HG02588 (cell line): ENCODE measurements around the gene ARHGAP9.

ENCODE experiments used
- ATAC-seq: cut with Tn5 transposase; IDR thresholded peaks from one replicate; pipeline ENCODE4 v1.9.1; 2021; ENCODE audit warnings: mild to moderate bottlenecking, moderate library complexity; ENCODE audit not compliant: unreplicated experiment

ARHGAP9 gene

DNA sequence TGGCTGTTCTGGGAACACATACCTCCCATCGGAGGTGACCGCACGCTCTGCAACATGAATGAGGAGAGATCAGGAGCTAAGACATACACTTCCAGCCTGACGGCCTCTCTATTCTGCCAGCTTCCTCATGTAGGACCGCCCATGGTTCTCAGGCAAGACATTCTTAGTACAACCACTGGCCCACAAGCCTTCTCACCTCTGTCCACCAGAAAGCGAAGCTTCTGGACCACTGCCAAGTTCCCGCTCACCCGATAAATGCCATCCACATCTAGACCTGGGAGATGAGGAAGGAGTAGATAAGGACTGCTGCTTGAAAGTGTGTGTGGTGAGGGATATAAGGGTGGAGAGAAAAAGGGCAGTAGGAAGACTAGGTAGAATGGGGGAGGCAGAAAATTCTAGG is 5.2 kb downstream of the ARHGAP9 start:
- ATAC-seq = no peak

DNA sequence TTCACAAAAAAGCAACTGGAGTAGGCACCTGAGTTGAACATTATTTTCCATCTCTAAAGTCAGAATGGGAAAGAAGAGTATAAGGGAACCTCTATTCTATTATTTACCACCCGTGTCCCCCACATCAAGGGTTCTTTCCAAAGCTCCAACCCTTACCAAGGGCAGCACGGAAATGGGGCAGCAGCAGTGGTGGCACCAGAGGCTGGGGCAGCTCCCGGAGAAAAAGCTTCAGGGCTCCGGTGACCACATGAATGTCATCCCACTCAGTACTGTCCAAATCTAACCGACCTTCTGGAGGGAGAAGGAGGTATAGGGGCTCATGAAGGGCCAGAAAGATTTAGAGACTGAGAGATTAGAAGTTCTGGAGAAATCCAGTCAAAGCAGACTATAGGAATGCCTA is 5.8 kb downstream of the ARHGAP9 start:
- no peak for ATAC-seq

DNA sequence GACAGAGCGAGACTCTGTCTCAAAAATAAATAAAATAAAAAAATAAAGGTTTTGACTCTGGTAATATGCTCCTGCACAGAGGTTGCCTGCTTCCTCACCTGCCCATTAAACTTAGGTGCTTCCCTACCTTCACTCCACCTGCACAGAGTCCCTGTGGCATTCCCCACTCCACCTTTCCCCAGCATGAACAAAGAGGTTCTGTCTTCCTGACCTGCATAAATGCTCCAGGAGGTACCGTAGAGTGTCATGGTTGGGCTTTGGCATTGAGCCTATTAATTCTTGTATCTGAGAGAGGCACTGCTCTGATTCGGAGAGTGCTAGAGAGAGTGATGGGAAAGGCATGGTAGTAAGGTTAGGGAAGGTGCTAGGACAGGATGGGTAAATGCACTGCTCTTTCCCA is 6.3 kb downstream of the ARHGAP9 start:
- no peak for ATAC-seq

DNA sequence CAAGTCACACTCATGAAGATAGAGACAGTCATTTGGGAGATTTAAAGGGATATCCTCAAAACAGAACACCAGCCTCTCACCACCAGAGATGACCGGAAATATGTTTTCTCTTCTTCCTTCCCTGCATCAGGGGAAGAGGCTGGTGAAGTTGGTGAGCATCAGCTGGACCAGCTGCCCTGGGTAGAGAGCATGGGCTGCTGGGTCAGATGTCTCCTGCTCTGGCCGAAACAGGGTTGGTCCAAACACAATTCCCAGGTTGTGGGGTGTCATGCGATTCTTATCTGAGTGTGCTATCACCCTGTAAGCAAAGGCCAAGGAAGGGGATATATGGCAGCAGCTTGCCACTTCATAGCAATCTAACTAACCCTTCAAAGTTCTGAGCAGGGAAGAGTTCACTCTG is 7.3 kb downstream of the ARHGAP9 start:
- ATAC-seq = no peak

DNA sequence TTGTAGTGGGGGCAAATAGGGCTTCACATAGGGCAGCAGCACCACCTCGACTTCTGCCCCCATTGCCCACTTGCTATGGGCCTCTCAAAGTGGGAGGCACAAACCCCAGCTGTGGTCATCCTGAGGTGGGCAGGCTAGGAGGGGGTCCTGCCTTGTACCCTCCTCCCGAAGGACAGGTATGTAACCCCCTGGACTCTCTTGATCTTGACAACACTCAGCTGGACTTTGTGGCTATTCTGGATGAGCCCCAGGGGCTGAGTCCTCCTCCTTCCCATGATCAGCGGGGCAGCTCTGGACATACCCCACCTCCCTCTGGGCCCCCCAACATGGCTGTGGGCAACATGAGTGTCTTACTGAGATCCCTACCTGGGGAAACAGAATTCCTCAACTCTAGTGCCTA is 8.0 kb downstream of the ARHGAP9 start:
- no peak for ATAC-seq

DNA sequence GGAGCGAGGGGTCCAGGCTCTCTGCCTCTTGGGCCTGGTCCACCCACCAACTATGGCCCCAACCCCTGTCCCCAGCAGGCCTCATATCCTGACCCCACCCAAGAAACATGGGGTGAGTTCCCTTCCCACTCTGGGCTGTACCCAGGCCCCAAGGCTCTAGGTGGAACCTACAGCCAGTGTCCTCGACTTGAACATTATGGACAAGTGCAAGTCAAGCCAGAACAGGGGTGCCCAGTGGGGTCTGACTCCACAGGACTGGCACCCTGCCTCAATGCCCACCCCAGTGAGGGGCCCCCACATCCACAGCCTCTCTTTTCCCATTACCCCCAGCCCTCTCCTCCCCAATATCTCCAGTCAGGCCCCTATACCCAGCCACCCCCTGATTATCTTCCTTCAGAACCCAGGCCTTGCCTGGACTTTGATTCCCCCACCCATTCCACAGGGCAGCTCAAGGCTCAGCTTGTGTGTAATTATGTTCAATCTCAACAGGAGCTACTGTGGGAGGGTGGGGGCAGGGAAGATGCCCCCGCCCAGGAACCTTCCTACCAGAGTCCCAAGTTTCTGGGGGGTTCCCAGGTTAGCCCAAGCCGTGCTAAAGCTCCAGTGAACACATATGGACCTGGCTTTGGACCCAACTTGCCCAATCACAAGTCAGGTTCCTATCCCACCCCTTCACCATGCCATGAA is 8.6 kb downstream of the ARHGAP9 start:
- ATAC-seq = no peak

DNA sequence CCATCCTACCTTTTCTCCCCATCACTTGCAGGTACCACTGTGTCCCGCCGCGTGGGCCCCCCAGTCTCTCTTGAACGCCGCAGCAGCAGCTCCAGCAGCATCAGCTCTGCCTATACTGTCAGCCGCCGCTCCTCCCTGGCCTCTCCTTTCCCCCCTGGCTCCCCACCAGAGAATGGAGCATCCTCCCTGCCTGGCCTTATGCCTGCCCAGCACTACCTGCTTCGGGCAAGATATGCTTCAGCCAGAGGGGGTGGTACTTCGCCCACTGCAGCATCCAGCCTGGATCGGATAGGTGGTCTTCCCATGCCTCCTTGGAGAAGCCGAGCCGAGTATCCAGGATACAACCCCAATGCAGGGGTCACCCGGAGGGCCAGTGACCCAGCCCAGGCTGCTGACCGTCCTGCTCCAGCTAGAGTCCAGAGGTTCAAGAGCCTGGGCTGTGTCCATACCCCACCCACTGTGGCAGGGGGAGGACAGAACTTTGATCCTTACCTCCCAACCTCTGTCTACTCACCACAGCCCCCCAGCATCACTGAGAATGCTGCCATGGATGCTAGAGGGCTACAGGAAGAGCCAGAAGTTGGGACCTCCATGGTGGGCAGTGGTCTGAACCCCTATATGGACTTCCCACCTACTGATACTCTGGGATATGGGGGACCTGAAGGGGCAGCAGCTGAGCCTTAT is 9.2 kb downstream of the ARHGAP9 start:
- no peak for ATAC-seq

DNA sequence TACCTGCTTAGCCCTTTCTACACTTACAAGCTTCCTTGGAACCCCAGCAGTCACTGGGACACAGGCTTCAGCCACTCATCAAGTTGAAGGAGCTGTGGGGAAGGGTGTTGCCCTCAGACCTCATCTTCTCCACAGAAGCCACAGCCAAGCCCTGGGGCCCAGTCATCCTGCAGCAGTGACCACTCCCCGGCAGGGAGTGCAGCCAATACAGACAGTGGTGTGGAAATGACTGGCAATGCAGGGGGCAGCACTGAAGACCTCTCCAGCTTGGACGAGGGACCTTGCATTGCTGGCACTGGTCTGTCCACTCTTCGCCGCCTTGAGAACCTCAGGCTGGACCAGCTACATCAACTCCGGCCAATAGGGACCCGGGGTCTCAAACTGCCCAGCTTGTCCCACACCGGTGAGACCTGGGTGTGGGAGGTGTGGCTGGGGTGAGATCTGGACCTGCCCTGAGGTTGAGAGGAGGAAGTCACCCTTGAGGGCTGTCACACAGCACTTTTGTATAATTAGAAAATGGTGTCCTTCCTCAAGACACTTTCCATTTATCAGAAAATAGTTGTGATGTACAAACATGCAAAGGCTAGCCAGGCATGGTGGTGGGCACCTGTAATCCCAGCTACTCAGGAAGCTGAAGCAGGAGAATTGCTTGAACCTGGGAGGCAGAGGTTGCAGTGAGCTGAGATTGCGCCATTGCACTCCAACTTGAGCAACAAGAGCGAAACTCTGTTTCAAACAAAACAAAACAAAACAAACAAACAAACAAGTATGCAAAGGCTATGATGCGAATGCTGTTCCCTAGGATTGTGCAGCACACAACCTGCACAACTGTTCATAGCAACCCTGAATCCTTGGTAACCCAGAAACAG is 10.1 kb downstream of the ARHGAP9 start:
- ATAC-seq = no peak

DNA sequence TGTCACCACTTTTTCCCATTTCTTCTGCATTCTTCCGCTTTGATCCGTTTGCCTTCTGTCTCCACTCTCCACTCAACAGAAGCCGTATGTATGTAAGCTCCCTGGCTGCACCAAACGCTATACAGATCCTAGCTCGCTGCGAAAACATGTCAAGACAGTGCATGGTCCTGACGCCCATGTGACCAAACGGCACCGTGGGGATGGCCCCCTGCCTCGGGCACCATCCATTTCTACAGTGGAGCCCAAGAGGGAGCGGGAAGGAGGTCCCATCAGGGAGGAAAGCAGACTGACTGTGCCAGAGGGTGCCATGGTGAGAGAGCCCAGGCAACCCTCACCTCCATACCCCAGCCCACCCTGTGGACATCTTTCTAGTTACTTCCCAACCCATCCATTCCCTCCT is 11.8 kb downstream of the ARHGAP9 start:
- no peak for ATAC-seq

DNA sequence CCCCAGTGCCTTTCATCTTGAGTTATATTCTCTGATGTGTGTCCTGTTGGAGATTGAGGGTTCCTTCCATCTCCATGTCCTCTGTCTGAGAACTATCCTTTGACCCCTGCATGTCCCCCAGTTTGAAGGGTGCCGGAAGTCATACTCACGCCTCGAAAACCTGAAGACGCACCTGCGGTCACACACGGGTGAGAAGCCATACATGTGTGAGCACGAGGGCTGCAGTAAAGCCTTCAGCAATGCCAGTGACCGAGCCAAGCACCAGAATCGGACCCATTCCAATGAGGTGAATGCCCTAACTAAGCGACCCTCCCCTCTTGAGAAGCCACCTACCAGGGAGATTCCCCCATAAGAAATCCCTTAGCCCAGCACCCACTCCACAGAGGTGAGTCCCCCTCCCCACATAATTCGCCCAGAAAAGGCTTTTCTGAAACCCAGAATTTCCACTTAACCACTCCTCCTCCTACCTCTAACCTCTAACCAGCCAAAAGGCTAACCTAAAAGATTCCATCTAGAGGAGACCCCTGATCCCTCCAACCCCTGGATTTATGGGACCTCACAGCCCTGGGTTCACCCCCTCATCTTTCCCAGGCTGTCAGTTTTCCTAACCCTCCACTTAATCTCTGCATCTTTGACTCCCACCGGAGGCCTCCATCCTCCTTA is 12.3 kb downstream of the ARHGAP9 start:
- ATAC-seq = no peak

DNA sequence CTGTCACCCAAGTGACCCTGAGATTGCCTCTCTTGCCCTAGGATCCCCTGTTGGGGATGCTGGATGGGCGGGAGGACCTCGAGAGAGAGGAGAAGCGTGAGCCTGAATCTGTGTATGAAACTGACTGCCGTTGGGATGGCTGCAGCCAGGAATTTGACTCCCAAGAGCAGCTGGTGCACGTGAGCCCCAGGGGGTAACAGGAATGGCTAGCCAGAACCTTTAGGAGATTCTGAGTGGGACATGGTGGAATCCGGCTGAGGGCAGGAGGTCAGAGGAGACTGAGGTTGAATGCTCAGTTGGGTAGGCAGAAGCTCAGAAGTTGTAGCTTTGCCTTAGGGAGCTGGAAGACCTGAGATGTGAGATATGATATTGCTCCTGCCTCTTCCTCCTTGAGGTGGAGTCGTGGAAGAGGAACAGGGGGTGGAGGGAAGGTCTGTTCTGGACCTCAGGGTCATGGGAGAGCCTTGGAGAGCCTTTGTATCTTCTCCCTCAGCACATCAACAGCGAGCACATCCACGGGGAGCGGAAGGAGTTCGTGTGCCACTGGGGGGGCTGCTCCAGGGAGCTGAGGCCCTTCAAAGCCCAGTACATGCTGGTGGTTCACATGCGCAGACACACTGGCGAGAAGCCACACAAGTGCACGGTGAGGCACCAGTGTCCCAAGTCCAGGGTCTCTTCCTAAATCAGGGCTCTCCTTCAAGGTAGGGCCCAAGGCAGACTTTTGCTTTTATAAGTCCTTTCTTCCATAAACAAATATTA is 13.7 kb downstream of the ARHGAP9 start:
- no peak for ATAC-seq

DNA sequence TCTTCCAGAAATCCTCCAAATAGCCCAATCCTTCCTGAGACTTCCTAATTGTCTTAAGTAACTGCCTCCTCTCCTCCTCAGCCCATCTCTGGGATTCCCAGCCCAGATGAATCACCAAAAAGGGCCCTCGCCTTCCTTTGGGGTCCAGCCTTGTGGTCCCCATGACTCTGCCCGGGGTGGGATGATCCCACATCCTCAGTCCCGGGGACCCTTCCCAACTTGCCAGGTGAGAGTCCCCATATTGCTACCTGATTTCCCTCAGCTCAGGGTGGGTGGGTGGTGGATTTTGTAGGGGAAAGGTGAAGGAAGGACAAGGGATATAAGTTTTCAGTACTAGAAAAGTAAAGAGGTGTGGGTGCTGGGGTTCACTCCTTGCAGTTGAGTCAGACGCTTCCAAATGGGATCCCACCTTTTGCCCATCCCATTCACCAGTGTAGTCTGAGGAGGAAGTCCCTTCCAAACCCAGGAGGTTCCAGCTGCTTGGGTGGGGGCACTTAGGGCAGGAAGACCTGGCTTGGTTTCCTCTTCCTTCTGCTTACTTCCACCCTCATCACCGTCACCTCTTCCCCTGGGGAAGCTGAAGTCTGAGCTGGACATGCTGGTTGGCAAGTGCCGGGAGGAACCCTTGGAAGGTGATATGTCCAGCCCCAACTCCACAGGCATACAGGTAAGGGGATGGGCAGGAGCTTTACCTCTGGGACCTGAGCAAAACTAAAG is 14.5 kb downstream of the ARHGAP9 start:
- ATAC-seq = no peak

DNA sequence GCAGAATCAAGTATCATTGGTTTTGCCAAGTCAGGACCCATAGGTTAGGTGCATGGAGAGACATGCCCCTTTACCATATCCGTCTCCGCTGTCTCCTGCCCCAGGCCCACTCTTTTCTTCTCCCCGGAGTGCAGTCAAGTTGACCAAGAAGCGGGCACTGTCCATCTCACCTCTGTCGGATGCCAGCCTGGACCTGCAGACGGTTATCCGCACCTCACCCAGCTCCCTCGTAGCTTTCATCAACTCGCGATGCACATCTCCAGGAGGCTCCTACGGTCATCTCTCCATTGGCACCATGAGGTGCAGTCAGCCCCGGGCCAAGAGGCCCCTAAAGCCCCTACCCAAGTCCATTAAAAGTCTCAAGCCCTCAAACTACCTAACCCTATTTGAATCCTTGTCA is 15.1 kb downstream of the ARHGAP9 start:
- ATAC-seq = no peak

DNA sequence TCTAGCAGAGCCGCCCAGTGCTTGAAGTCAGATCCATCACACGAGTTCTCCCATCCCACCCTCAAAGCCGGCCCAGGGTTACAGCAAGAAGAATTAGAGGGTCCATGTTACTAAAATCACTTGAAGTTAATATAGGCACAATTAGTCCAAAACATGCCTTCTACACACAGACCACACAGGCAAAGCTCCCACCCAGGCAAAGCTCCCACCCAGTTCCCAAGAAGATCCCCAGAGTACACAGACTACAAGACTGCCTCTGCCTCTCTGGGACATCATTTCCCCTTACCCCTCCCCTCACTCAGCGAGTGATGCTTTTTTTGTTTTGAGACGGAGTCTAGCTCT is 16.8 kb downstream of the ARHGAP9 start:
- no peak for ATAC-seq

DNA sequence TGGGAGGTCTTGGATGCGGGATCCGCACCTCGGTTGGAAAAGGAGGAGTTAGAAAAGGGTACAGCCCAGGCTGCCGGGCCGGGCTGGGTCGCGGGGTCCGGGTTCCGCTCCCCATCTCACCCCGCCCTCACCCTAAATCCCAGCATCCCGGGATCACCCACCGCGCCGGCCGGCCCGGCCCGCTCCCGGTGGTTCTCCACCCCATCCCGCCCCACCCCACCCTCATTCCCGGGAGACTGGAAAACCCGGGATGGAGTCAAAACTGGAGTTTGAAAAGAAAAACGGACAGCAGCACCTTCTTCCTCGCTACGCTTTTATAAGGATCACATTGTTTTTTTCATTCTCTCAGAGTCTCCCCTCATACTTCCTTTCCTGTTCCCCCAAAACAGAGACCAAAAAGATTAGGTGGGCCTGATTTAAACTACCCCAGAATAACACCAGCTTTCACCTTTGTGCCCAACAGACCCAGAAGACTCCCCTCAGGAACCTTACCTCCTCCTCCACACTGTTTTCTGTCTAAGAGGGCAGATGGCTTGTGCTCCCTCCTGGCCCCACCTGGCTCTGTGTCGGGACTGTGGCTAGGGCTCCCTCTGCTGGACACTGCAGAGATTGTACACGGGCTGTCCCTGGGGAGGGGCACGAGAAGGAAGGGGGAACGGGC is 17.3 kb downstream of the ARHGAP9 start:
- peak; percentile 53 for ATAC-seq

DNA sequence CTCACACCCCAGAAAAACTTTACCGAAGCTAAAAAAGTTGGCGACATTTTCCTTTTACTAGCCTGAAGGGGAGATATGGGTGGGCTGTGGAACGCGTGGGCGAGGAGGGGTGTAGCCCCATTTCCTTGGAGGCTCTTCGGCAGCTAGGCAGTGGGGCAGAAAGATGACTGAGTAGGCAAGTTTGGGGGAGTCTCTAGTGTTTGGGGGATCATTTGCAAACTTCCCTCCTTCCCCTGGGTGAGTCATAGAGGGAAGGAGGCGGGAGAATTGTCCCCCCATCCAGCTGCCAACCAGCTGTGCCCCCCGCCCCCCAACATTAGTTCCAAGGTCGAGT is 17.8 kb downstream of the ARHGAP9 start:
- ATAC-seq = no peak

DNA sequence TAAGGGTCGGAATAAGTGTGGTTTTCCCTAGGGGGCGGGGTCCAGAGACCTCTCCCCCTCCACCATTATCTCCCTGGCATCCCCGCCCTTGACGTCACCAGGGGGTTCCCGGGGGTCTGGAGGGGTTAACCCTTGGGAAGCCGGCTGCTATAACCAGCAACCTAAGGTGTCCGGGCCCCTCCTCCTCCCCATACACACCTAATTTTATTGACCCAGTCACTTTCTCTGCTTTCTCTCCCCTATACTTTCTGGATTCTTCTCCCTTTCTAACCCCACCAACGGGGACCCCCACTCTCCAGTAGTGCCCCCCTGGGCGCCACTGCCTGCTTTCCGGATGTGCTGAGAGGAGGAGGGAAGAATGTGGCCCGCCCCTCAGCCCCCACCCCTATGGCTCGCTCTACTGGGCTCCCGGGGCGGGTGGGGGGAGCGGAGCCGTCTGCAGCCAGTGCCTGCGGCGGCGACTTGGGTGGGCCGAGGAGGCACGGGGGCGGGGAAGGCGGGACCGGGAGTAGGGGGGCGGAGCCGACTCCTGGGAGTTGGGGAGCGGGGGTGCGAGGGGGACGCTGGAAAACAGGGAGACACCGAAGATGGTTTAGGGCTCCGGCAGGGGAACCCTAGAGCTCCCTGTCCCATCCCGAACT is 18.3 kb downstream of the ARHGAP9 start:
- ATAC-seq = no peak

DNA sequence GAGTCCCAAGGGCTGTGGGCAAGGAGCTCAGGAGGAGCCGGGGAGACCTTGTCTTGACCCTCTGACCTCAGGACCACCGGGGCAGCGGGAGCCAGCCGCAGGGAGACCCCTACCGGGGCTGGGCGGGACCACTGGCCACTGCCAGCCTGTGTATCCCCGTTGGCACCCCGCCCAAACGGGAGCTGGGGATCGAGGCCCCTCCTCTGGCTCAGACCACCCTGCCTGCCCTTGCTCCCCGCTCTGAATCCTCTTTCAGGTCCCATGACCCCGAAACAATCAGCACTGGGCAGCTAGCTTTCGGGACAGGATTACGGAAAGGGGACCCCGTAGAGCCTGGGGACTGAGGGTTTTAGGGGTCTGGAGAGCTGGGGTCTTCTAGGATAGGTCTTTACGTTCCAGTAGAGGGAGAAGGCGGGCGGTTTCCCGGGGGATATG is 18.8 kb downstream of the ARHGAP9 start:
- no peak for ATAC-seq

DNA sequence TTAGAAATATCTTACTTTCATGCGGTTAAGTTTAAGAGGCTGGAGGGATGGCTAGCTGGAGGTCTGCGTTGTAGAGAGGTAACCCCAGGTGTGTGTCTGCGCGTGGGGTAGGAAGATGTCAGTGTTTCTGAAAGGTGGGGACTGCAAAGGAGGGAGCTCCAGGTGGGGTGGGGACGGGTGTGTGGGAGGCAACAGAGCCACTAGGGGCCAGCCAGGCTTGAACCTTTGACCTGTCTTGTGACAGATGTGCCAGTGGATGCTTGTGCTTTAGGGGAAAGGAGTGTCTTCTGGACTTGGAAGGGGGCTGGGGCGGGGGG is 19.2 kb downstream of the ARHGAP9 start:
- no peak for ATAC-seq
